ENCODE data around the gene PLK5. TPM values are rescaled to one million over a fixed set of nuclear protein-coding genes. Genes with fewer than 3 reads are reported as not detected.

The PLK5 gene
- total and polyA plus RNA-seq, 2 of the 4 experiments (the other 2 are of a cell fraction): not detected

- H3K9ac ChIP-seq (ENCODE audit: low read depth, low read length): no peak overlapping the region
- H3K4me1 ChIP-seq (ENCODE audit: control insufficient read depth, insufficient read depth, low read length): peaks cover 3% of the 10 kb centered on the region
- no peak overlapping the region for H2BK20ac ChIP-seq (ENCODE audit: low read depth, low read length)
- H3K27ac ChIP-seq (ENCODE audit: insufficient read depth, low read length): no peak overlapping the region
- H3K18ac ChIP-seq (ENCODE audit: low read depth, low read length): no peak overlapping the region
- no peak overlapping the region for H3K4ac ChIP-seq (ENCODE audit: low read depth, low read length)
- no peak overlapping the region for H2AK5ac ChIP-seq (ENCODE audit: low read depth, low read length)
- H3K9me3 ChIP-seq (ENCODE audit: control insufficient read depth, insufficient read depth, low read length): no peaks in the 10 kb centered on the region
- H2BK5ac ChIP-seq (ENCODE audit: low read depth, low read length, poor library complexity, severe bottlenecking): no peak overlapping the region
- H4K8ac ChIP-seq (ENCODE audit: low read depth in 2 of 2, low read length in 2 of 2): no peak overlapping the region
- no peak overlapping the region for H2AFZ ChIP-seq (replicated peaks; ENCODE audit: low read length, poor library complexity)
- H3K27me3 ChIP-seq (ENCODE audit: control insufficient read depth, insufficient read depth, low read length): peaks cover 10% of the 10 kb centered on the region; the same call in 1 of the 2 replicates
- H3K79me1 ChIP-seq (ENCODE audit: low read depth in 1 of 2, low read length in 2 of 2): no peaks in the 10 kb centered on the region
- no peak for TF ChIP-seq CHD1 (IDR thresholded peaks at IDR 0.05; ENCODE audit: low read depth, low read length)
- H3K36me3 ChIP-seq (ENCODE audit: control insufficient read depth, insufficient read depth, low read length): peaks cover 8% of the 10 kb centered on the region
- H2BK15ac ChIP-seq (ENCODE audit: low read depth, low read length): no peak overlapping the region
- DNase-seq: no peak
- H3K4me2 ChIP-seq (ENCODE audit: low read depth, low read length): no peak overlapping the region
- no peak overlapping the region for H3K56ac ChIP-seq (ENCODE audit: extremely low read depth, insufficient read depth, low read length)
- no peak overlapping the region for H4K91ac ChIP-seq (ENCODE audit: insufficient read depth, low read depth, low read length)
- in situ Hi-C loops (cut with MboI; ENCODE audit: low sequenced_read_pairs): no loop called here
- ATAC-seq (ENCODE audit: low read depth): no peak
- H2BK120ac ChIP-seq (ENCODE audit: low read depth, low read length): no peak overlapping the region
- no peak overlapping the region for H2AK9ac ChIP-seq (replicated peaks; ENCODE audit: low read depth, low read length, poor library complexity)
- no CpG with 5 or more reads among the region's 9 CpGs for WGBS, 2 experiments (ENCODE audit: extremely low coverage in 2 of 2, insufficient read length in 1 of 2)
- no TSS peak for BruUV-seq (replicated peaks)
- dilution Hi-C loops (cut with HindIII; ENCODE audit: low sequenced_read_pairs, unreplicated experiment): no loop called here
- CTCF ChIA-PET: no interaction called here
- intact Hi-C loops (cut with micrococcal nuclease): no loop called here
- H4K5ac ChIP-seq (ENCODE audit: low read depth, low read length): no peak overlapping the region
- no peak overlapping the region for H3K4me3 ChIP-seq (ENCODE audit: insufficient read depth, low read depth, low read length)
- H3K14ac ChIP-seq (replicated peaks; ENCODE audit: low read depth, low read length): no peak overlapping the region
- no peak overlapping the region for H3K23ac ChIP-seq (ENCODE audit: low read depth, low read length)
- H4K20me1 ChIP-seq (ENCODE audit: insufficient read depth, low read length): no peaks in the 10 kb centered on the region; the same call in 1 of the 2 replicates
- POLR2A ChIA-PET (ENCODE audit: unreplicated experiment): no interaction called here
- H3K9me1 ChIP-seq (ENCODE audit: insufficient read depth, low read length): no peaks in the 10 kb centered on the region
These were observed 22.7 kb upstream of the PLK5 start for GRCh38 chr19:1501200-1501595.

Data from IMR-90 (cell line).